GM12878 (cell line): ENCODE data around the gene PPM1J. TPM values are rescaled to one million over a fixed set of nuclear protein-coding genes. Genes with fewer than 3 reads are reported as not detected.
A peak's percentile ranks its signal among the peaks of the same experiment; 100 is the strongest.

Experiments used
- ATAC-seq: fragments of 200-7000 bp; cut with Tn5 transposase; 3 replicates; pipeline ENCODE4 v1.9.1; 2020; ENCODE audit warnings: mild to moderate bottlenecking, moderate library complexity
- BruUV-seq: library from RNA; stranded (reverse); fragments of 400-500 nt; replicated peaks from 2 replicates; lab custom pipeline; 2021; lab: Mats Ljungman, UMichigan
- CTCF ChIA-PET: fragments of 300-600 bp; sonication (Branson Sonifier 250); formaldehyde crosslinking; extraction: SDS; loops from one replicate; lab custom pipeline; 2021; ENCODE audit warnings: inconsistent platforms; lab: Yijun Ruan, JAX
- POLR2A ChIA-PET: fragments of 350-600 bp; formaldehyde crosslinking; extraction: SDS; loops from one replicate; lab custom pipeline; 2021; ENCODE audit warnings: inconsistent platforms; lab: Charles Lee
- RAD21 ChIA-PET: fragments of 300-600 bp; sonication (Branson Sonifier 250); formaldehyde crosslinking; loops from one replicate; lab custom pipeline; 2023; ENCODE audit warnings: antibody characterized with exemption; ENCODE audit not compliant: unreplicated experiment; lab: Charles Lee
- SMC1A ChIA-PET: fragments of 300-600 bp; sonication (Branson Sonifier 250); formaldehyde crosslinking; loops from one replicate; lab custom pipeline; 2023; ENCODE audit not compliant: unreplicated experiment, uncharacterized antibody; lab: Charles Lee
- DNase-seq: peaks from one replicate; pipeline ENCODE4 v3.0.0-alpha.2; 2011; ENCODE audit warnings: low read depth, low spot score
- FAIRE-seq: peaks from 3 replicates; lab custom pipeline; 2011; peaks lifted over from hg19 to GRCh38; lab: Jason Lieb, UNC
- H2AFZ ChIP-seq: 2 replicates; pipeline ENCODE4 v1.6.0; 2011; ENCODE audit warnings: low read depth, low read length, control low read depth; ENCODE audit not compliant: control insufficient read depth
- H3K27ac ChIP-seq: 2 replicates; pipeline ENCODE4 v1.5.1; 2011; ENCODE audit warnings: control low read depth; ENCODE audit not compliant: control insufficient read depth, insufficient read depth
- H3K27me3 ChIP-seq, 2 experiments: replicated peaks in 1 of 2; 2 replicates each; pipeline versions ENCODE4 v1.6.0 to v1.6.1; 2011; ENCODE audit warnings: low read length in 1 of 2; ENCODE audit not compliant: control insufficient read depth in 2 of 2, insufficient read depth in 2 of 2
- H3K36me3 ChIP-seq, 2 experiments: 2 replicates each; pipeline ENCODE4 v1.5.1; 2011; ENCODE audit warnings: low read length in 1 of 2; ENCODE audit not compliant: control insufficient read depth in 2 of 2, insufficient read depth in 2 of 2
- H3K4me1 ChIP-seq: 2 replicates; pipeline ENCODE4 v1.6.1; 2011; ENCODE audit warnings: mild to moderate bottlenecking, low read length, moderate library complexity, mixed read lengths; ENCODE audit not compliant: control insufficient read depth, insufficient read depth
- H3K4me2 ChIP-seq: 2 replicates; pipeline ENCODE4 v1.6.0; 2011; ENCODE audit warnings: control low read depth; ENCODE audit not compliant: control insufficient read depth, insufficient read depth
- H3K4me3 ChIP-seq: fragments of 200-600 bp; sonication (generic); 2 replicates; pipeline ENCODE4 v1.5.1; 2016
- H3K79me2 ChIP-seq: 2 replicates; pipeline ENCODE4 v1.6.0; 2011; ENCODE audit warnings: low read length; ENCODE audit not compliant: control insufficient read depth, insufficient read depth
- H3K9ac ChIP-seq: 2 replicates; pipeline ENCODE4 v1.8.0; 2011; ENCODE audit warnings: low read length, control low read depth, mixed read lengths; ENCODE audit not compliant: control insufficient read depth, insufficient read depth
- H3K9me3 ChIP-seq: replicated peaks from 3 replicates; pipeline ENCODE4 v1.5.1; 2011; ENCODE audit warnings: mild to moderate bottlenecking, low read length; ENCODE audit not compliant: control insufficient read depth, insufficient read depth
- H4K20me1 ChIP-seq: 2 replicates; pipeline ENCODE4 v1.6.0; 2011; ENCODE audit not compliant: control insufficient read depth, insufficient read depth
- CHD2 ChIP-seq: IDR thresholded peaks from 2 replicates; pipeline ENCODE4 v1.6.1; 2011; ENCODE audit warnings: low read depth, low read length, improper control_type of control experiment, borderline replicate concordance
- DPF2 ChIP-seq: fragments of 450-650 bp; IDR thresholded peaks from 2 replicates; pipeline ENCODE4 v1.6.1; 2017; ENCODE audit warnings: mild to moderate bottlenecking
- KDM1A ChIP-seq: fragments of 200-600 bp; sonication (generic); IDR thresholded peaks from 2 replicates; pipeline ENCODE4 v1.6.1; 2016; ENCODE audit warnings: borderline replicate concordance
- KLF5 ChIP-seq: fragments of 450-650 bp; IDR thresholded peaks from 2 replicates; pipeline ENCODE4 v1.6.1; 2014; ENCODE audit warnings: mild to moderate bottlenecking; ENCODE audit not compliant: partially characterized antibody
- PML ChIP-seq: IDR thresholded peaks from 2 replicates; pipeline ENCODE4 v1.6.1; 2012; ENCODE audit warnings: low read length, inconsistent platforms
- RAD21 ChIP-seq: IDR thresholded peaks from 2 replicates; pipeline ENCODE4 v1.6.1; 2011; ENCODE audit warnings: mild to moderate bottlenecking, low read depth, low read length, moderate library complexity; ENCODE audit not compliant: insufficient read depth
- STAT1 ChIP-seq: fragments of 450-650 bp; conservative IDR thresholded peaks from 2 replicates; pipeline ENCODE4 v1.6.1; 2014; ENCODE audit warnings: antibody characterized with exemption, mild to moderate bottlenecking
- WGBS: methylation state at CpG from one replicate; pipeline ENCODE4 v1.1.6; 2016; ENCODE audit warnings: low lambda C conversion rate; ENCODE audit not compliant: insufficient replicate concordance, insufficient coverage; ENCODE audit errors: missing lambda C conversion rate; 5-methylcytosine and 5-hydroxymethylcytosine counted together
- in situ Hi-C: fragments of 300-500 bp; cut with MboI; formaldehyde crosslinking; loops from 9 replicates; pipeline ENCODE4 v1.14.3; 2018; ENCODE audit warnings: mixed read lengths
- intact Hi-C: fragments of 100-400 bp; cut with micrococcal nuclease; formaldehyde crosslinking; loops from one replicate; pipeline ENCODE4 v1.14.2; 2022; ENCODE audit not compliant: unreplicated experiment
- polyA plus RNA-seq, 11 experiments: library from polyadenylated mRNA; depleted of rRNA in 4 of 11; unstranded in 6 of 11; stranded (reverse) in 5 of 11; fragments of >200 nt; fragmentation: Nextera tagmentation in 4 of 11; fragmentation: Illumina TruSeq in 1 of 11; extraction: Ambion mirVana in 4 of 11; extraction: Trizol in 1 of 11; gene quantifications; 1 replicate in 1 of 11; 2 replicates in 10 of 11; pipeline versions ENCODE4 v1.2.1 to v1.2.3, GENCODE V29; 2011 to 2016; ENCODE audit warnings: inconsistent platforms in 2 of 11, missing spikeins in 2 of 11, low read depth in 1 of 11
- total RNA-seq, 4 experiments: library from RNA; depleted of rRNA in 3 of 4; stranded (reverse); fragments of >200 nt in 3 of 4; fragmentation: Illumina TruSeq in 1 of 4; extraction: Trizol in 1 of 4; gene quantifications; 2 replicates each; pipeline versions ENCODE4 v1.2.1 to v1.2.3, GENCODE V29; 2013 to 2021

PPM1J gene
- total and polyA plus RNA-seq, 10 of the 15 experiments (the other 5 are each of a cell fraction or from before 2014, with no cell fraction given): 0.07 to 1.8 (median 0.59) TPM; not detected in 1

DNA sequence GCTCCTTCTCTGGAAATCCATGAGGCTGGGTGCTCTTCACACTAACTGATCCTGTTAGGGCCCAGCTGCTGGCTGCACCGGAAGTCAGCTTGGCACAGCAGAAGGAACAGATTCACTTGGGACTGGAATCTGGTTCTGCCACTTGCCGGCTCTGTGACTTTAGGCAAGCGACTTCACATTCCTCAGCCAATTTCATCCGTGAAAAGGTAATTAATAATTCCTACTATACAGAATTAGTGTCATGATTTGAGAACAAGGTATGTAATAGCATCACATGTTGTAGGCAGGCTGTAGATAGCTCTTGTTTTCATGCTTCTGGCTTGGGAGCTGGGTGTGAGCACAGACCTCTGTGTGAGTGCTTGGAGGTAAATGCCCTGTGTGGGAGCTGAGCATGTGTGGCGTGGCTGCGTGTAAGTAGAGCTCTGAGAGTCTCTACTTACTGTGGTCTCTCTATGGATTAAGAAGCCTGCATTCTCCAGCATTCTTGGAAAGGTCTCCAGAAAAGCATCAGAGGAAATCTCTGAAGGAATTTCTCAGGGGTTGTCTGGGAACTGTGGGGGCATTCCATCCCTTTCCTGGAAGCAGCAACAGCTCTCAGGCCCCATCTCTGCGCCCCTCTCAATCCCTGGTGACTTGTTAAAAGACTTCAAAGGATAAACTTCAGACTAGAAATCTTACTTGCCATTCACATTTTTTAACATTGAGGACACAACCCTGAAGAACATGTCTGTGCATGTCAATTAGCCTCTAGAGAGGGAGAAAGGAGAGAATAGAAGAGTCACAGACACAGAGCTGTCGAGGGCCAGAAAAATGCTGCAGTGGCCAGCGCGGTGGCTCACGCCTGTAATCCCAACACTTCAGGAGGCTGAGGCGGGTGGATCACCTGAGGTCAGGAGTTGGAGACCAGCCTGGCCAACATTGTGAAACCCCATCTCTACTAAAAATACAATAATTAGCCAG, 47.7 kb upstream of the PPM1J start:
- no peaks in the 10 kb centered on the region for H3K79me2 ChIP-seq
- peaks cover 0 to 2% of the 10 kb centered on the region in 2 experiments; a peak in 1 of 4 replicates for H3K27me3 ChIP-seq
- no peak overlapping the region for H2AFZ ChIP-seq
- ChIA-PET RAD21 (interaction anchor here (0.7 kb wide), 1 partner anchor 11 kb away, joined by 3 read pairs; no protein-coding TSS in a partner anchor), POLR2A (no interaction called here), CTCF (interaction anchor here (4.6 kb wide), 1 partner anchor 45 kb away, joined by 18 read pairs; a partner anchor contains a TSS), SMC1A (interaction anchor here (1.3 kb wide), 2 partner anchors 8 to 41 kb away, joined by 3 to 7 read pairs; no protein-coding TSS in a partner anchor)
- no peaks in the 10 kb centered on the region for H4K20me1 ChIP-seq
- intact Hi-C loops: no loop called here
- no peak overlapping the region for H3K4me3 ChIP-seq
- no TSS peak for BruUV-seq
- TF ChIP-seq KLF5 (no peak), RAD21 (no peak), KDM1A (no peak), PML (no peak), DPF2 (no peak), STAT1 (no peak), CHD2 (no peak)
- in situ Hi-C loops: no loop called here
- H3K4me2 ChIP-seq: no peak overlapping the region
- H3K9ac ChIP-seq: no peak overlapping the region
- ATAC-seq (peak; percentile 23; the same call in 1 of the 3 replicates), FAIRE-seq (no peak), DNase-seq (no peak)
- WGBS: 68% methylated on average over 12 of the region's 12 CpGs
- no peaks in the 10 kb centered on the region for H3K4me1 ChIP-seq
- H3K36me3 ChIP-seq: no peaks in the 10 kb centered on the region
- H3K9me3 ChIP-seq: no peaks in the 10 kb centered on the region; the same call in 2 of the 3 replicates
- H3K27ac ChIP-seq: no peak overlapping the region
